A549 (cell line): ENCODE data around the gene PRRT4. TPM values are rescaled to one million over a fixed set of nuclear protein-coding genes. Genes with fewer than 3 reads are reported as not detected.
A peak's percentile ranks its signal among the peaks of the same experiment; 100 is the strongest.

Experiments
- ATAC-seq, 2 experiments: fragments of 200-7000 bp in 1 of 2; fragments of >200 bp in 1 of 2; cut with Nextera tagmentation in 1 of 2; cut with Tn5 transposase in 1 of 2; 3 replicates each; pipeline versions ENCODE4 v1.8.0 to v1.9.1; 2018 to 2020; ENCODE audit warnings: mild to moderate bottlenecking in 1 of 2, moderate library complexity in 1 of 2
- CTCF ChIA-PET: fragments of 300-600 bp; sonication (Branson Sonifier 250); formaldehyde crosslinking; extraction: SDS; loops from one replicate; lab custom pipeline; 2021; ENCODE audit warnings: antibody characterized with exemption, inconsistent platforms; lab: Yijun Ruan, JAX
- POLR2A ChIA-PET: fragments of 350-600 bp; formaldehyde crosslinking; extraction: SDS; loops from one replicate; lab custom pipeline; 2021; ENCODE audit warnings: antibody characterized with exemption, inconsistent platforms; lab: Yijun Ruan, JAX
- DNase-seq, 2 experiments: peaks; one replicate each; pipeline versions ENCODE4 v3.0.0 to v3.0.0-alpha.2; 2011 to 2016; ENCODE audit warnings: low read depth in 1 of 2, low spot score in 1 of 2
- FAIRE-seq: peaks from 2 replicates; lab custom pipeline; 2011; peaks lifted over from hg19 to GRCh38; lab: Jason Lieb, UNC
- H3K27ac ChIP-seq, 2 experiments: fragments of >200 bp; sonication (Bioruptor Twin); formaldehyde crosslinking; 3 replicates each; pipeline ENCODE4 v1.5.1; 2016 to 2017
- H3K4me1 ChIP-seq: fragments of >200 bp; sonication (Bioruptor Twin); formaldehyde crosslinking; 3 replicates; pipeline ENCODE4 v1.6.1; 2016
- H3K4me2 ChIP-seq: fragments of >200 bp; sonication (Bioruptor Twin); formaldehyde crosslinking; 3 replicates; pipeline ENCODE4 v1.6.1; 2016
- H3K4me3 ChIP-seq: fragments of >200 bp; sonication (Bioruptor Twin); formaldehyde crosslinking; 3 replicates; pipeline ENCODE4 v1.5.1; 2016
- H3K9me3 ChIP-seq: fragments of >200 bp; sonication (Bioruptor Twin); formaldehyde crosslinking; 3 replicates; pipeline ENCODE4 v1.6.1; 2016
- ATOH8 ChIP-seq: fragments of 250-450 bp; sonication (Bioruptor Pico); IDR thresholded peaks from 2 replicates; pipeline ENCODE4 v1.5.0; 2020; ENCODE audit warnings: low read depth, mild to moderate bottlenecking, moderate library complexity
- BHLHE40 ChIP-seq: IDR thresholded peaks from 2 replicates; pipeline ENCODE4 v1.6.1; 2012; ENCODE audit warnings: low read depth, low read length, inconsistent platforms
- CBX2 ChIP-seq: fragments of 200-600 bp; sonication (generic); IDR thresholded peaks from 2 replicates; pipeline ENCODE4 v1.6.1; 2016; ENCODE audit warnings: low read depth, mild to moderate bottlenecking, borderline replicate concordance
- CTCF ChIP-seq: fragments of >200 bp; sonication (Bioruptor Twin); formaldehyde crosslinking; IDR thresholded peaks from 3 replicates; pipeline ENCODE4 v1.5.1; 2016
- E2F6 ChIP-seq: IDR thresholded peaks from 2 replicates; pipeline ENCODE4 v1.6.1; 2012; ENCODE audit warnings: low read depth, borderline replicate concordance
- ESRRA ChIP-seq: fragments of 150-350 bp; IDR thresholded peaks from 2 replicates; pipeline ENCODE4 v1.6.1; 2014; ENCODE audit warnings: mild to moderate bottlenecking, low read length, borderline replicate concordance
- FOSL2 ChIP-seq, 2 experiments: fragments of 450-650 bp in 1 of 2; fragments of >200 bp in 1 of 2; sonication (Bioruptor Twin) in 1 of 2; formaldehyde crosslinking; IDR thresholded peaks; 2 replicates each; pipeline versions ENCODE4 v1.5.0 to v1.6.1; 2016 to 2020; ENCODE audit warnings: mild to moderate bottlenecking in 1 of 2, moderate library complexity in 1 of 2
- HDAC2 ChIP-seq: fragments of 200-600 bp; sonication (generic); IDR thresholded peaks from 2 replicates; pipeline ENCODE4 v1.6.1; 2016
- HES2 ChIP-seq: fragments of >200 bp; sonication (Bioruptor Twin); formaldehyde crosslinking; IDR thresholded peaks from 2 replicates; pipeline ENCODE4 v1.6.1; 2016
- HMGXB4 ChIP-seq: fragments of 250-450 bp; sonication (Bioruptor Pico); IDR thresholded peaks from 2 replicates; pipeline ENCODE4 v1.5.0; 2021; ENCODE audit warnings: mild to moderate bottlenecking, moderate library complexity, borderline replicate concordance
- HOXB13 ChIP-seq: fragments of 250-450 bp; sonication (Bioruptor Pico); IDR thresholded peaks from 2 replicates; pipeline ENCODE4 v1.5.0; 2020; ENCODE audit warnings: low read depth, mild to moderate bottlenecking, moderate library complexity
- KDM1A ChIP-seq: fragments of 200-600 bp; sonication (generic); IDR thresholded peaks from 2 replicates; pipeline ENCODE4 v1.6.1; 2016; ENCODE audit warnings: low read depth, mild to moderate bottlenecking
- MAX ChIP-seq: IDR thresholded peaks from 2 replicates; pipeline ENCODE4 v1.6.1; 2012
- MYC ChIP-seq: IDR thresholded peaks from 2 replicates; pipeline ENCODE4 v1.6.1; 2012; ENCODE audit warnings: mild to moderate bottlenecking, inconsistent platforms, low read length, improper control_type of control experiment, borderline replicate concordance
- NFE2L2 ChIP-seq: fragments of 150-350 bp; conservative IDR thresholded peaks from 2 replicates; pipeline ENCODE4 v1.6.1; 2014; ENCODE audit warnings: low read length
- NPAS2 ChIP-seq: fragments of 250-450 bp; sonication (Bioruptor Pico); IDR thresholded peaks from 2 replicates; pipeline ENCODE4 v1.8.0; 2022; ENCODE audit warnings: mild to moderate bottlenecking, moderate library complexity, borderline replicate concordance
- TFCP2L1 ChIP-seq: fragments of 250-450 bp; sonication (Bioruptor Pico); IDR thresholded peaks from 2 replicates; pipeline ENCODE4 v1.5.0; 2021; ENCODE audit warnings: mild to moderate bottlenecking
- ZFP36 ChIP-seq: fragments of 450-650 bp; IDR thresholded peaks from 2 replicates; pipeline ENCODE4 v1.6.1; 2014; ENCODE audit warnings: borderline replicate concordance; ENCODE audit not compliant: partially characterized antibody
- WGBS: methylation state at CpG from one replicate; pipeline ENCODE4 v1.1.6; 2017; ENCODE audit errors: missing lambda C conversion rate; 5-methylcytosine and 5-hydroxymethylcytosine counted together
- polyA minus RNA-seq: library from RNA; depleted of rRNA, polyadenylated mRNA; stranded (reverse); fragments of >200 nt; gene quantifications from 2 replicates; pipeline ENCODE4 v1.2.3, GENCODE V29; 2011; rRNA and poly(A)+ RNA removed
- polyA plus RNA-seq, 4 experiments: library from polyadenylated mRNA; depleted of rRNA in 3 of 4; stranded (reverse); fragments of >200 nt; fragmentation: RNase III in 1 of 4; extraction: RNeasy Plus Mini Kit Qiagen cat#74134 plus additional on column Dnase treatment in 1 of 4; gene quantifications; 2 replicates in 3 of 4; 3 replicates in 1 of 4; pipeline ENCODE4 v1.2.3, GENCODE V29; 2011 to 2017

The PRRT4 gene
- 0.17 and 0.18 TPM in 2 replicates for polyA plus RNA-seq (2011; rRNA removed)
- 0.49 and 0.66 TPM in 2 replicates for polyA plus RNA-seq (2012; cell fraction: cytosol; rRNA removed)
- 2.3 and 3.0 TPM in 2 replicates for polyA plus RNA-seq (2012; cell fraction: nucleus; rRNA removed)
- polyA plus RNA-seq (2017; fragmentation: RNase III; extraction: RNeasy Plus Mini Kit Qiagen cat#74134 plus additional on column Dnase treatment): 0.15 to 0.20 TPM (median 0.16 TPM) in 3 replicates
- polyA minus RNA-seq: 0.21 TPM in 1 of 2 replicates, not detected in the other

- DNase-seq: peak; percentile 45 to 63
- POLR2A ChIA-PET: interaction anchor here (0.7 kb wide), 1 partner anchor 18 kb away, joined by 4 read pairs; the partner anchor contains the start of gene RBM28
- TF ChIP-seq ATOH8 (CRISPR knock-in tag) (no peak), NPAS2 (CRISPR knock-in tag) (no peak), MYC (no peak), NFE2L2 (no peak), ZFP36 (no peak), HDAC2 (no peak), CTCF (0 out of 3 replicates have a peak, but pooled peaks have one; percentile 13), ESRRA (no peak), TFCP2L1 (CRISPR knock-in tag) (no peak), HES2 (no peak), HOXB13 (CRISPR knock-in tag) (no peak), BHLHE40 (no peak), MAX (peak; percentile 56; the same call in 1 of the 2 replicates), CBX2 (no peak), FOSL2 (IDR thresholded peaks at IDR 0.05) (no peak), FOSL2 (CRISPR knock-in tag; IDR thresholded peaks at IDR 0.05) (no peak), E2F6 (0 out of 2 replicates have a peak, but pooled peaks have one; percentile 19), HMGXB4 (no peak), KDM1A (no peak)
- TF ChIP-seq, all 56 proteins: peak for 3
- Histone ChIP-seq H3K4me1 (no peaks in the 10 kb centered on the region), H3K27ac (peak within 1 kb of the TSS; percentile 34 to 78; a peak in 5 of 6 replicates), H3K4me3 (peak within 1 kb of the TSS; percentile 66), H3K9me3 (no peaks in the 10 kb centered on the region), H3K4me2 (peak within 1 kb of the TSS; percentile 99)
- CTCF ChIA-PET: interaction anchor here (1.4 to 11.1 kb wide), 7 partner anchors 8 to 37 kb away, joined by 4 to 109 read pairs (median 8); no protein-coding TSS in a partner anchor
- peak; percentile 46 for FAIRE-seq
- 3% methylated on average over 24 of the region's 88 CpGs for WGBS
- peak; percentile 70 to 83 for ATAC-seq
Measured at GRCh38 chr7:128361411-128362379, at the start of gene PRRT4. Gene PRRT4, minus strand, starts transcription at chr7:128361690.
